Amniotic epithelial cell (primary cell): ENCODE results near the gene FBXL7.

Experiments
- DNase-seq: peaks from one replicate; pipeline ENCODE4 v3.0.0-alpha.2; 2010; ENCODE audit warnings: low read depth

The FBXL7 gene

GRCh38 chr5:15544039-15544438 is 44.1 kb downstream of the FBXL7 start:
- DNase-seq: no peak

GRCh38 chr5:15545082-15545481 is 45.1 kb downstream of the FBXL7 start:
- DNase-seq: no peak

DNA sequence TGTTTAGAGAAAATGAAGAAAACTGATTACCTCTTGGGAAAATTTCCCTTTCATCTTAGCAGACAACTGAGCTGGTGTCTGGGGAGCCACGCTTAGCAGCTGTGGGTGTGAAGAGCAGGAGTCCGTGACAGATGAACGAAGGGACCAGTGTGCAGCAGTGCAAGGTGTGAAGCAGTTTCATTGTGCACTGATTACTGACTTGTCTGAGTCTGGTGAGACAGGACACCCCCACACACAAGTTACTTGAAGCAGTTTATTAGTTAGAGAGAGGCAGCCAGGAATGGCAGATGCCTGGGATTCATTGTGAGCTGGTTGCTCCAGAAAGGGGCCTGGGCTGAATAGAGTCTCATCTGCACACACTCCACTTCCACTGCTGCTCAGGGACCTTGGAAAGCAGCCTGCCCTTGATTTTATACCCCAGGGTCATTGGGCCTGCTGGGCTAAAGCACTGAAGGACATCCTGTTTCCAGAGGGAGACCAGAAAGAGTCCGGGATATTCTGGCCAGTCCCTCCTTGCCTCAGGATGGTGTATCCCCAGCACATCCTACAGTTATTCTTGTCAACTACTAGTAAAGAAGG is 47.4 kb downstream of the FBXL7 start:
- no peak for DNase-seq

DNA sequence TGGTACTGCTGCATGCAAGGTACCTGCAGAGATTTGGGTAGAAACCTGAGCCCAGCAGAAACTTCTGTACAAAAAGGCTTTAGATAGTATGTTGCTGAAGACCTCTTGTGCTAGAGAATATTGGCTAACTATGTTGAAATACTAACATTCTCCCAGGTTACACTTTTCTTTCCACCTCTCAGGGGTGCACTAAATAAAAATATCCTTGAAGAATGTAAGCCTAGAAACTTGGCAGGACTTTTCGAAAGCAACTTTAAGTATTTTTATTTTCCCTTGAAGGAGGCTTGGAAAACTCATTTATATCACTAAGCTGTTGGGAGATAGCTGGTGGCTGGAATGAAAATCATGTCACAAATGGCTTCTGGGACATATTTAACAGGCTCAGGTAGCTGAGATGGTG is 50.0 kb downstream of the FBXL7 start:
- DNase-seq: no peak

DNA sequence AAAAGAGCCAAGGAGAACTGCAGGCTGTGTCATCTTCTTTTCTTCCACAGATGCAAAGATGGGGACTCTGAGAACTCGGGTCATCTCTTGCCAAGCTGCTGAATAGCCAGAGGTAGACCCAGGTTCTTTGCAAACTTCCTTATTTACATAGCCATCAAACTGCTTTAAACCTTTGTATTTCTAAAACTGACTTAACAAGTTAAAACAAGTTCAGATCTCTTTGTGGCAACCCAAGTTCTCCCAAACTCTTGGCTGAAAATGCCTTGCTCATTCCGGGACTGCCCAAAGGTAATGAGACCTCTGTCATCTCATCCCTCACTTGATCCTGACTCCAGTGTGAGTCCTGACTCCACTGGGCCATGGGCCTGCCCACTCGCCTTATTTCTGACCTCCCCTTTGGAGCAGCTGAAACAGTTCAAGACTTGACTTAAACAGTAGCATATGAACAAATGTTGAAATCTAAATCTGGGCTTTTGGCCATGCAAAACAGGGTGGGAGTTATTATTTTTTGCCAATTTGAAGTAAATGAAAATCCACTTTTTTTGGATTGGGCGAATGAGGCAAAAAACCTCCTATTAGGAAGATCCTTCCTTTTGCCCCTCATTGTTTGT is 50.6 kb downstream of the FBXL7 start:
- DNase-seq: no peak

- no peak for DNase-seq
Observed at GRCh38 chr5:15551113-15551504, 51.1 kb downstream of the FBXL7 start.

DNA sequence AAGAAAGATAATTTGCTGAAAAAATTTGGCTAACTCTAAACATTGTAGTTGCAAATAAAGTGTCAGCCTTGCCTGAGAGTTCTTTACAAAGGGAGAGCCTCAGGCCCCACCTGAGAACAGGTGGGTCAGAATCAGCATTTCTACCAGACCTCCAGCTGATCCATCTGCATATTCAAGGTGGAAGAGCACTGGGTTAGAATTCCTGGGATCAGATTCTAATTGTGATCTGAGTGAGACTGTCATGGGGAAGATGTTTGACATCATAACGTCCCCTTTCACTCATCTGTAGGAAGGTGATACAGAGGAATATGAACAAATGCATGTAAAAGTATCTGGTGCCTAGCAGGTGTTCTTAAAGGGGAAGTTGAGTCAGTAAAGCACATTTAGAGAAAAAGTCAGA is 54.6 kb downstream of the FBXL7 start:
- DNase-seq: no peak

- no peak for DNase-seq
Observed at GRCh38 chr5:15555176-15555575, 55.2 kb downstream of the FBXL7 start.

- no peak for DNase-seq
Observed at GRCh38 chr5:15558240-15558639, 58.3 kb downstream of the FBXL7 start.

DNA sequence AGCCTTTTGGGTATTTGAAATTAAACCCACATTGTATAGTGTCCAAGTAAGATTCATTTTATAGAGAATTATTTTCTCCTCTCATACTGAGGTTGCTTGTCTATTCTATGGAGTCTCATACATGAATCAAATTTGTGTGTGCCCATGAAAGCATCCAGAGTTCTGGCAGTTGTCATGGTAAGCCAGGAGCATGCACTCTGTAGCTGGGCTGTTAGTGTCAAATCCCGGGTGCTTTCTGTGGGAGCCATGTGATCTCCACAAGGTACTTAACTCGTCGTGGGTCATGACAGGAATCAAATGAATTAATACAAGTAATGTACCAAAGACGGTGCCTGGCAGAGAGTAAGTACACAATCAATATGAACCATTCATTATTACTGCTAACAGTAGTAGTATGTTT is 58.7 kb downstream of the FBXL7 start:
- DNase-seq: no peak

- peak; percentile 65 for DNase-seq
Observed at GRCh38 chr5:15560421-15560820, 60.4 kb downstream of the FBXL7 start.

GRCh38 chr5:15564523-15564922 is 64.5 kb downstream of the FBXL7 start:
- DNase-seq: no peak

DNA sequence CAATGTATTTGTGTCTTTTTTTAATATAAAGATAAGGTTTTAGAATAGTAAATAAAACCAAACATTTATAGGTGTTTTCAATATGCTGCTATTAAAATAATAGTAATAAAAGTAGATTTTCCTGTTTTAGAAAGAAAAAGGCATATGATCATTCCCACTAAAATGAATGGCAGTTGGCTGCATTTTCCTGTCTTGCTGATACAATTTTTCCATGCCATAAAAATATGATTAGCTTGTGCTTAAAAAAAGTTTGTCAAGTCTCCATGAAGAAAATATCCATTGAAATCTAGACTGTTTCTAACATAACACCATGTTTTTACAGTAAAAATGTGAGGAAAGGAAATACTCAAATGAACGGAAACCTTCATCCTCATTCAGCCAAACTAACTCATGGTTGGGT is 65.0 kb downstream of the FBXL7 start:
- no peak for DNase-seq

GRCh38 chr5:15566306-15566705 is 66.3 kb downstream of the FBXL7 start:
- DNase-seq: no peak

GRCh38 chr5:15566789-15567188 is 66.8 kb downstream of the FBXL7 start:
- no peak for DNase-seq

DNA sequence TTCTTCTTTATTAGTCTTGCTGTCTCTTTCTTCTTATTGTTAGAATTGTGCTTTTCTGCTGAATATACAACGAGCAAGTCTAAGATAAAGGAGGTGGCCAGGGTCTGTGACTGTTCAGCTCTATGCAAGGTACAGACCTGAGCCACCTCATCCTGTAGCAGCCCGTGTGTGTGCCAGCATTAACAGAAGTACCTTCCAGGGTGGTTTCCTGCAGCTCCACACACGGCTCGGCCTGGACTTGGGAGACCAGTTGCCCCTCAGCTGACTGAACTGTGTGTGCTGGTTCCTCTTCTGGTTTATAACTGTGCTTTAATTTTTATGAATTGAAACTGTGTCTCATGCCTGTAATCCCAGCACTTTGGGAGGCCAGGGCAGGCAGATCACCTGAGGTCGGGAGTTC is 70.5 kb downstream of the FBXL7 start:
- no peak for DNase-seq

- DNase-seq: no peak
Observed at GRCh38 chr5:15571081-15571480, 71.1 kb downstream of the FBXL7 start.

GRCh38 chr5:15571618-15572017 is 71.6 kb downstream of the FBXL7 start:
- DNase-seq: no peak

GRCh38 chr5:15573590-15573989 is 73.6 kb downstream of the FBXL7 start:
- DNase-seq: no peak

- no peak for DNase-seq
Observed at GRCh38 chr5:15574128-15574527, 74.1 kb downstream of the FBXL7 start.

GRCh38 chr5:15574806-15575325 is 74.9 kb downstream of the FBXL7 start:
- DNase-seq: no peak

- peak; percentile 45 for DNase-seq
Observed at GRCh38 chr5:15575666-15576065, 75.7 kb downstream of the FBXL7 start.

GRCh38 chr5:15577132-15577531 is 77.2 kb downstream of the FBXL7 start:
- DNase-seq: no peak

GRCh38 chr5:15577831-15578230 is 77.9 kb downstream of the FBXL7 start:
- DNase-seq: no peak
